H9 (cell line): ENCODE results near the gene IL1R2. TPM values are rescaled to one million over a fixed set of nuclear protein-coding genes. Genes with fewer than 3 reads are reported as not detected.

Experiments used
- DNase-seq: peaks from one replicate; pipeline ENCODE4 v3.0.0-alpha.2; 2017
- H2AFZ ChIP-seq: one replicate; pipeline ENCODE4 v1.6.1; 2013; ENCODE audit warnings: mild to moderate bottlenecking, low read length, control low read depth, moderate library complexity
- H2AK5ac ChIP-seq: 2 replicates; pipeline ENCODE4 v1.6.1; 2013; ENCODE audit warnings: low read length, control low read depth, mixed read lengths; ENCODE audit not compliant: insufficient read length
- H2BK120ac ChIP-seq: one replicate; pipeline ENCODE4 v1.6.1; 2013; ENCODE audit warnings: low read depth, mild to moderate bottlenecking, low read length, control low read depth, inconsistent platforms; ENCODE audit not compliant: poor library complexity, severe bottlenecking
- H2BK12ac ChIP-seq: 2 replicates; pipeline ENCODE4 v1.6.1; 2013; ENCODE audit warnings: low read length, control low read depth, mixed read lengths, low read depth; ENCODE audit not compliant: insufficient read length
- H2BK15ac ChIP-seq: 2 replicates; pipeline ENCODE4 v1.6.1; 2013; ENCODE audit warnings: low read depth, low read length, control low read depth
- H2BK20ac ChIP-seq: one replicate; pipeline ENCODE4 v1.6.1; 2013; ENCODE audit warnings: low read depth, mild to moderate bottlenecking, low read length, control low read depth, inconsistent platforms; ENCODE audit not compliant: poor library complexity, severe bottlenecking
- H2BK5ac ChIP-seq: 2 replicates; pipeline ENCODE4 v1.6.1; 2013; ENCODE audit warnings: low read length, control low read depth, mixed read lengths; ENCODE audit not compliant: insufficient read length
- H3K14ac ChIP-seq: 2 replicates; pipeline ENCODE4 v1.6.1; 2013; ENCODE audit warnings: low read length, control low read depth; ENCODE audit not compliant: insufficient read depth
- H3K18ac ChIP-seq: 2 replicates; pipeline ENCODE4 v1.6.1; 2013; ENCODE audit warnings: low read depth, mild to moderate bottlenecking, mixed read lengths, low read length, control low read depth; ENCODE audit not compliant: insufficient read length
- H3K23ac ChIP-seq: 2 replicates; pipeline ENCODE4 v1.6.1; 2013; ENCODE audit warnings: low read length, control low read depth, mixed read lengths, low read depth; ENCODE audit not compliant: insufficient read length
- H3K23me2 ChIP-seq: 2 replicates; pipeline ENCODE4 v1.6.1; 2013; ENCODE audit warnings: low read depth, mild to moderate bottlenecking, mixed read lengths, low read length, control low read depth; ENCODE audit not compliant: insufficient read length, poor library complexity, severe bottlenecking
- H3K27ac ChIP-seq: 2 replicates; pipeline ENCODE4 v1.5.1; 2013; ENCODE audit warnings: low read length, control low read depth, mixed read lengths, low read depth; ENCODE audit not compliant: insufficient read length
- H3K27me3 ChIP-seq: 2 replicates; pipeline ENCODE4 v1.6.1; 2013; ENCODE audit warnings: low read length, control low read depth, inconsistent platforms; ENCODE audit not compliant: insufficient read depth
- H3K4ac ChIP-seq: 2 replicates; pipeline ENCODE4 v1.6.1; 2013; ENCODE audit warnings: low read depth, mild to moderate bottlenecking, control low read depth, inconsistent platforms, low read length, moderate library complexity
- H3K4me1 ChIP-seq: 2 replicates; pipeline ENCODE4 v1.6.1; 2013; ENCODE audit warnings: low read length, control low read depth, inconsistent platforms; ENCODE audit not compliant: insufficient read depth
- H3K4me2 ChIP-seq: 2 replicates; pipeline ENCODE4 v1.6.1; 2013; ENCODE audit warnings: low read length, control low read depth, mixed read lengths; ENCODE audit not compliant: insufficient read length, insufficient read depth
- H3K56ac ChIP-seq: 2 replicates; pipeline ENCODE4 v1.6.1; 2013; ENCODE audit warnings: low read depth, mild to moderate bottlenecking, mixed read lengths, low read length, control low read depth; ENCODE audit not compliant: insufficient read length
- H3K79me1 ChIP-seq: 2 replicates; pipeline ENCODE4 v1.6.1; 2013; ENCODE audit warnings: low read depth, mild to moderate bottlenecking, moderate library complexity, low read length, control low read depth, inconsistent platforms; ENCODE audit not compliant: insufficient read depth, poor library complexity, severe bottlenecking
- H3K79me2 ChIP-seq: 2 replicates; pipeline ENCODE4 v1.6.1; 2013; ENCODE audit warnings: low read length, control low read depth, inconsistent platforms; ENCODE audit not compliant: insufficient read depth
- H3K9ac ChIP-seq: 2 replicates; pipeline ENCODE4 v1.6.1; 2013; ENCODE audit warnings: low read length, control low read depth, mixed read lengths; ENCODE audit not compliant: insufficient read length; ENCODE audit errors: extremely low read depth
- H3K9me3 ChIP-seq: one replicate; pipeline ENCODE4 v1.6.1; 2013; ENCODE audit warnings: low read depth, low read length, inconsistent platforms; ENCODE audit not compliant: control insufficient read depth
- H3T11ph ChIP-seq: one replicate; pipeline ENCODE4 v1.6.1; 2013; ENCODE audit warnings: mild to moderate bottlenecking, low read length, control low read depth, inconsistent platforms
- H4K20me1 ChIP-seq: one replicate; pipeline ENCODE4 v1.6.1; 2013; ENCODE audit not compliant: control insufficient read depth, insufficient read length, insufficient read depth
- H4K5ac ChIP-seq: 2 replicates; pipeline ENCODE4 v1.6.1; 2013; ENCODE audit warnings: low read depth, mild to moderate bottlenecking, mixed read lengths, low read length, control low read depth; ENCODE audit not compliant: insufficient read length
- H4K8ac ChIP-seq: replicated peaks from 2 replicates; pipeline ENCODE4 v1.6.1; 2013; ENCODE audit warnings: low read length, control low read depth, mixed read lengths, low read depth; ENCODE audit not compliant: insufficient read length
- H4K91ac ChIP-seq: 2 replicates; pipeline ENCODE4 v1.6.1; 2013; ENCODE audit warnings: low read depth, mild to moderate bottlenecking, moderate library complexity, mixed read lengths, low read length, control low read depth; ENCODE audit not compliant: insufficient read length
- H3K27ac Mint-ChIP-seq, 3 experiments: 2 replicates in 2 of 3; 3 replicates in 1 of 3; pipeline ENCODE4 v1.8.0; 2020 to 2021; ENCODE audit warnings: mixed read lengths in 3 of 3, mild to moderate bottlenecking in 1 of 3, moderate library complexity in 1 of 3
- H3K27me3 Mint-ChIP-seq: 2 replicates; pipeline ENCODE4 v1.8.0; 2021; ENCODE audit warnings: low read depth, mild to moderate bottlenecking, moderate library complexity, mixed read lengths
- H3K36me3 Mint-ChIP-seq, 3 experiments: 2 replicates in 2 of 3; 3 replicates in 1 of 3; pipeline ENCODE4 v1.8.0; 2020 to 2021; ENCODE audit warnings: low read depth in 3 of 3, mixed read lengths in 3 of 3; ENCODE audit not compliant: insufficient read depth in 1 of 3
- H3K4me1 Mint-ChIP-seq, 2 experiments: 2 replicates each; pipeline ENCODE4 v1.8.0; 2020; ENCODE audit warnings: mixed read lengths in 2 of 2
- H3K4me3 Mint-ChIP-seq, 2 experiments: 2 replicates in 1 of 2; 3 replicates in 1 of 2; pipeline ENCODE4 v1.8.0; 2020 to 2021; ENCODE audit warnings: mild to moderate bottlenecking in 2 of 2, mixed read lengths in 2 of 2, moderate library complexity in 1 of 2
- H3K9me3 Mint-ChIP-seq, 2 experiments: 2 replicates in 1 of 2; 3 replicates in 1 of 2; pipeline ENCODE4 v1.8.0; 2020; ENCODE audit warnings: mild to moderate bottlenecking in 2 of 2, mixed read lengths in 2 of 2, moderate library complexity in 1 of 2
- WGBS: extraction: QIAGEN DNeasy Blood & Tissue Kit; methylation state at CpG from one replicate; pipeline ENCODE4 v1.1.7; 2013; ENCODE audit warnings: missing lambda C conversion rate, low lambda C conversion rate, mixed read lengths; ENCODE audit not compliant: insufficient read length; ENCODE audit errors: extremely low coverage; 5-methylcytosine and 5-hydroxymethylcytosine counted together
- total RNA-seq: library from RNA; stranded (reverse); gene quantifications from 2 replicates; pipeline ENCODE4 v1.2.1, GENCODE V29; 2021
- TF ChIP-seq, protein P1 (sequence below): fragments of 200-600 bp; sonication (generic); conservative IDR thresholded peaks from 3 replicates; pipeline ENCODE4 v1.8.0; 2021; ENCODE audit warnings: antibody characterized with exemption, mild to moderate bottlenecking

The IL1R2 gene
- total RNA-seq, 1 experiment from 2014 or later: not detected

DNA sequence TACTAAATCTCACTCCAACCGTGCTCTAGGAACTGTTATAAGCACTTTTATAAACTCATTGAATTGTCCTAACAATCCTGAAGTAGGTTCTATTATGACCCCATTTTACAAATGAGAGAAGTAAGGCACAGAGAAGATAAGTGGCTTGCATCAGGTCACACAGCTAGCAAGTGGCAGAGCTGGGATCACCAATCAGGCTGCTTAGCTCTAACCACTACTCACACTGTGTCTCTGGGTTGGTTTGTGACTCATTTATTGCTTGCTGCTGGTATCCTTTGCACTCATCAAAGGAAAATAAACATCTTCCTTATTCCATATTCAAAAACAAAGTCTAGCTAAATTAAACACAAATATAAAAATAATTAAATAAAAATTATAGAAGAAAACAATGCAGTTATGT, 42.5 kb upstream of the IL1R2 start:
- H3K36me3 Mint-ChIP-seq: peaks cover 0 to 4% (median 2%) of the 10 kb centered on the region in 3 experiments; a peak in 1 of 7 replicates
- H3K4me1 Mint-ChIP-seq: peaks cover 0 to 3% of the 10 kb centered on the region in 2 experiments; a peak in 1 of 4 replicates
- WGBS: no CpG with 5 or more reads among the region's 1 CpG
- no peak overlapping the region for H3K4me2 ChIP-seq
- H2BK20ac ChIP-seq: no peak overlapping the region
- H3T11ph ChIP-seq: no peak overlapping the region
- no peak overlapping the region for H2BK12ac ChIP-seq
- H3K27me3 ChIP-seq: no peaks in the 10 kb centered on the region
- H3K79me1 ChIP-seq: no peaks in the 10 kb centered on the region
- H3K56ac ChIP-seq: no peak overlapping the region
- H2BK15ac ChIP-seq: no peak overlapping the region
- no peak overlapping the region for H3K9ac ChIP-seq
- H3K23me2 ChIP-seq: no peaks in the 10 kb centered on the region
- H3K4me1 ChIP-seq: no peaks in the 10 kb centered on the region
- peaks cover 3 to 10% of the 10 kb centered on the region in 2 experiments for H3K9me3 Mint-ChIP-seq
- no peak overlapping the region for H3K23ac ChIP-seq
- no peak overlapping the region for H3K4me3 Mint-ChIP-seq
- H4K91ac ChIP-seq: no peak overlapping the region
- no peak overlapping the region for H4K5ac ChIP-seq
- H4K8ac ChIP-seq: no peak overlapping the region
- no peak overlapping the region for H3K4ac ChIP-seq
- no peaks in the 10 kb centered on the region for H4K20me1 ChIP-seq
- TF ChIP-seq, protein P1, sequence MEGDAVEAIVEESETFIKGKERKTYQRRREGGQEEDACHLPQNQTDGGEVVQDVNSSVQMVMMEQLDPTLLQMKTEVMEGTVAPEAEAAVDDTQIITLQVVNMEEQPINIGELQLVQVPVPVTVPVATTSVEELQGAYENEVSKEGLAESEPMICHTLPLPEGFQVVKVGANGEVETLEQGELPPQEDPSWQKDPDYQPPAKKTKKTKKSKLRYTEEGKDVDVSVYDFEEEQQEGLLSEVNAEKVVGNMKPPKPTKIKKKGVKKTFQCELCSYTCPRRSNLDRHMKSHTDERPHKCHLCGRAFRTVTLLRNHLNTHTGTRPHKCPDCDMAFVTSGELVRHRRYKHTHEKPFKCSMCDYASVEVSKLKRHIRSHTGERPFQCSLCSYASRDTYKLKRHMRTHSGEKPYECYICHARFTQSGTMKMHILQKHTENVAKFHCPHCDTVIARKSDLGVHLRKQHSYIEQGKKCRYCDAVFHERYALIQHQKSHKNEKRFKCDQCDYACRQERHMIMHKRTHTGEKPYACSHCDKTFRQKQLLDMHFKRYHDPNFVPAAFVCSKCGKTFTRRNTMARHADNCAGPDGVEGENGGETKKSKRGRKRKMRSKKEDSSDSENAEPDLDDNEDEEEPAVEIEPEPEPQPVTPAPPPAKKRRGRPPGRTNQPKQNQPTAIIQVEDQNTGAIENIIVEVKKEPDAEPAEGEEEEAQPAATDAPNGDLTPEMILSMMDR: no peak
- H2BK120ac ChIP-seq: no peak overlapping the region
- H3K79me2 ChIP-seq: no peaks in the 10 kb centered on the region
- H2AFZ ChIP-seq: no peak overlapping the region
- no peak for DNase-seq
- no peak overlapping the region for H2AK5ac ChIP-seq
- no peak overlapping the region for H3K27ac ChIP-seq
- H2BK5ac ChIP-seq: no peak overlapping the region
- no peak overlapping the region for H3K27ac Mint-ChIP-seq
- H3K27me3 Mint-ChIP-seq: no peaks in the 10 kb centered on the region; the same call in 1 of the 2 replicates
- no peak overlapping the region for H3K18ac ChIP-seq
- H3K14ac ChIP-seq: no peak overlapping the region
- no peaks in the 10 kb centered on the region for H3K9me3 ChIP-seq
